GM19467 (cell line): Measurements from ENCODE around the gene STOX1.
"Not testable (repeated sequence)": the region's sequence is repeated elsewhere in the genome, so short reads cannot be mapped to it uniquely, and the experiment has no call there.

ENCODE experiments used
- ATAC-seq: cut with Tn5 transposase; IDR thresholded peaks from one replicate; pipeline ENCODE4 v1.9.1; 2021; ENCODE audit warnings: mild to moderate bottlenecking, moderate library complexity; ENCODE audit not compliant: unreplicated experiment

STOX1 gene

GRCh38 chr10:68826764-68827591, at the start of gene STOX1:
Gene STOX1 (plus strand): TSS chr10:68827531. CDS start chr10:68827624, 93 bp downstream.
- peak; percentile 62 for ATAC-seq

GRCh38 chr10:68781613-68782574, 45.4 kb upstream of the STOX1 start:
- ATAC-seq: no peak

GRCh38 chr10:68784476-68784875, 42.9 kb upstream of the STOX1 start:
- no peak for ATAC-seq

- ATAC-seq: no peak
Measured at GRCh38 chr10:68787813-68788212, 39.5 kb upstream of the STOX1 start.

GRCh38 chr10:68790476-68790875, 36.9 kb upstream of the STOX1 start:
- ATAC-seq: no peak

- ATAC-seq: no peak
Measured at GRCh38 chr10:68792115-68792514, 35.2 kb upstream of the STOX1 start.

GRCh38 chr10:68795886-68796532, 31.3 kb upstream of the STOX1 start:
- ATAC-seq: no peak

- no peak for ATAC-seq
Measured at GRCh38 chr10:68796605-68797004, 30.7 kb upstream of the STOX1 start.

- no peak for ATAC-seq
Measured at GRCh38 chr10:68800211-68800610, 27.1 kb upstream of the STOX1 start.

- ATAC-seq: no peak
Measured at GRCh38 chr10:68804692-68805091, 22.6 kb upstream of the STOX1 start.

GRCh38 chr10:68810830-68811229, 16.5 kb upstream of the STOX1 start:
- ATAC-seq: not testable (repeated sequence)

- no peak for ATAC-seq
Measured at GRCh38 chr10:68811314-68812009, 15.9 kb upstream of the STOX1 start.

GRCh38 chr10:68812420-68812819, 14.9 kb upstream of the STOX1 start:
- ATAC-seq: no peak

GRCh38 chr10:68813559-68813958, 13.8 kb upstream of the STOX1 start:
- ATAC-seq: no peak

GRCh38 chr10:68816796-68817412, 10.4 kb upstream of the STOX1 start:
- ATAC-seq: no peak

- not testable (repeated sequence) for ATAC-seq
Measured at GRCh38 chr10:68820359-68820758, 7.0 kb upstream of the STOX1 start.

- ATAC-seq: not testable (repeated sequence)
Measured at GRCh38 chr10:68822626-68823025, 4.7 kb upstream of the STOX1 start.

GRCh38 chr10:68827592-68827959, 245 bp downstream of the STOX1 start:
- ATAC-seq: peak; percentile 25

- ATAC-seq: peak; percentile 47
Measured at GRCh38 chr10:68828083-68828601, 811 bp downstream of the STOX1 start.

GRCh38 chr10:68828833-68829232, 1.5 kb downstream of the STOX1 start:
- no peak for ATAC-seq
